IMR-90 (cell line): ENCODE data around the gene DPF1.

Experiments used
- CTCF ChIP-seq: conservative IDR thresholded peaks from 2 replicates; pipeline ENCODE4 v1.5.1; 2012; ENCODE audit warnings: mild to moderate bottlenecking, low read depth, low read length, improper control_type of control experiment
- POLR2A ChIP-seq: IDR thresholded peaks from 2 replicates; pipeline ENCODE4 v1.6.1; 2012; ENCODE audit warnings: mild to moderate bottlenecking, low read depth, low read length

GRCh38 chr19:38213911-38214625 is 10.0 kb downstream of the DPF1 start:
- no peak for TF ChIP-seq POLR2A
- TF ChIP-seq CTCF, result no peak
